Kidney (tissue), 14 donors: Measurements from ENCODE around the gene SCYGR7. TPM values are rescaled to one million over a fixed set of nuclear protein-coding genes. Genes with fewer than 3 reads are reported as not detected.

ENCODE experiments used
- DNase-seq, 5 donors: peaks; one replicate each; pipeline ENCODE4 v3.0.0-alpha.2; 2013 to 2020
- FAIRE-seq: peaks from 2 replicates; lab custom pipeline; 2012; peaks lifted over from hg19 to GRCh38; lab: Jason Lieb, UNC
- H3K27ac ChIP-seq, 2 donors: one replicate each; pipeline ENCODE4 v1.7.0; 2013; ENCODE audit warnings: low read depth in 2 of 2, low read length in 2 of 2, inconsistent platforms in 1 of 2
- H3K27me3 ChIP-seq: one replicate; pipeline ENCODE4 v1.7.1; 2013; ENCODE audit warnings: low read length, inconsistent platforms; ENCODE audit not compliant: control insufficient read depth, insufficient read depth
- H3K36me3 ChIP-seq, 3 donors: one replicate each; pipeline versions ENCODE4 v1.7.0 to v1.7.1; 2013; ENCODE audit warnings: low read length in 3 of 3, control low read depth in 1 of 3, inconsistent platforms in 1 of 3; ENCODE audit not compliant: insufficient read depth in 3 of 3, control insufficient read depth in 2 of 3
- H3K4me1 ChIP-seq, 3 donors: one replicate each; pipeline versions ENCODE4 v1.7.0 to v1.7.1; 2013; ENCODE audit warnings: low read length in 3 of 3, inconsistent platforms in 1 of 3, low read depth in 1 of 3; ENCODE audit not compliant: control insufficient read depth in 2 of 3, insufficient read depth in 2 of 3
- H3K4me3 ChIP-seq, 3 donors: one replicate each; pipeline versions ENCODE4 v1.7.0 to v1.8.1; 2013; ENCODE audit warnings: low read length in 3 of 3, control low read depth in 1 of 3, inconsistent platforms in 1 of 3
- H3K9ac ChIP-seq, 3 donors: one replicate each; pipeline versions ENCODE4 v1.7.0 to v1.7.1; 2013; ENCODE audit warnings: low read length in 3 of 3, control low read depth in 1 of 3, inconsistent platforms in 1 of 3
- H3K9me3 ChIP-seq, 3 donors: one replicate each; pipeline versions ENCODE4 v1.7.0 to v1.7.1; 2013; ENCODE audit warnings: low read length in 3 of 3, control low read depth in 1 of 3, inconsistent platforms in 1 of 3; ENCODE audit not compliant: control insufficient read depth in 2 of 3, insufficient read depth in 1 of 3
- CTCF ChIP-seq: IDR thresholded peaks from 3 replicates; pipeline ENCODE4 v1.5.1; 2012; ENCODE audit warnings: mild to moderate bottlenecking, moderate library complexity, borderline replicate concordance; ENCODE audit not compliant: insufficient read depth; ENCODE audit errors: extremely low read depth
- intact Hi-C: fragments of 100-400 bp; cut with DNase I; formaldehyde crosslinking; loops from one replicate; pipeline ENCODE4 v1.11.1; 2022
- polyA plus RNA-seq: library from polyadenylated mRNA; stranded (reverse); fragments of 350-450 nt; fragmentation: Illumina TruSeq; extraction: RNeasy Lipid Tissue Mini Kit (QIAGEN cat#74804); gene quantifications from one replicate; pipeline ENCODE4 v1.2.3, GENCODE V29; 2014; ENCODE audit warnings: low read depth, low replicate concordance; ENCODE audit not compliant: insufficient read depth
- total RNA-seq: library from RNA; stranded (reverse); fragmentation: NEBNext Ultra II Directional; extraction: Animal tissue kit (Norgen Biotek cat#: 25700); gene quantifications from one replicate; pipeline ENCODE4 v1.2.1, GENCODE V29; 2021
- donor health status: control.
- donor health status: control.
- donor health status: control.
- donor health status: control.
- donor health status: control.
- donor health status: DM: yes; HTN: yes; CAD: no.
- donor health status: Normal renal cell carcinoma (clear cell type).

The SCYGR7 gene
- total and polyA plus RNA-seq, 2 donors from 2014 or later = not detected

- no peak overlapping the region for H3K4me3 ChIP-seq
- H3K27me3 ChIP-seq = no peaks in the 10 kb centered on the region
- peak overlapping the region in 1 of 2 donors; percentile 54 for H3K27ac ChIP-seq
- no peaks in the 10 kb centered on the region for H3K36me3 ChIP-seq
- H3K9me3 ChIP-seq = no peaks in the 10 kb centered on the region
- peak; percentile 91 for TF ChIP-seq CTCF
- H3K4me1 ChIP-seq = peaks cover 3 to 17% (median 4%) of the 10 kb centered on the region in 3 donors
- FAIRE-seq (peak; percentile 65), DNase-seq (peak; percentile 77 to 90 (median 85))
- intact Hi-C loops = loop anchor here (10.0 kb wide), 1 partner anchor 362 kb away; no protein-coding TSS in a partner anchor
- peak overlapping the region in 1 of 3 donors; percentile 71 for H3K9ac ChIP-seq
Measured at GRCh38 chr2:227766373-227766883, 38.3 kb downstream of the SCYGR7 start.

GRCh38 chr2:227767830-227768229 lies 39.7 kb downstream of the SCYGR7 start:
- H3K9ac ChIP-seq = no peak overlapping the region
- TF ChIP-seq CTCF = no peak
- H3K9me3 ChIP-seq = no peaks in the 10 kb centered on the region
- peaks cover 0 to 11% (median 0%) of the 10 kb centered on the region in 3 donors for H3K4me1 ChIP-seq
- H3K4me3 ChIP-seq = no peak overlapping the region
- H3K36me3 ChIP-seq = no peaks in the 10 kb centered on the region
- intact Hi-C loops = loop anchor here (10.0 kb wide), 1 partner anchor 363 kb away; no protein-coding TSS in a partner anchor
- no peak for DNase-seq
- H3K27ac ChIP-seq = no peak overlapping the region
- no peaks in the 10 kb centered on the region for H3K27me3 ChIP-seq
- no peak for FAIRE-seq

- intact Hi-C loops = no loop called here
- TF ChIP-seq CTCF = no peak
Measured at GRCh38 chr2:227772197-227772661, 44.1 kb downstream of the SCYGR7 start.

GRCh38 chr2:227772932-227773331 lies 44.8 kb downstream of the SCYGR7 start:
- H3K4me1 ChIP-seq = peaks cover 0 to 4% (median 2%) of the 10 kb centered on the region in 3 donors
- TF ChIP-seq CTCF = no peak
- no peak overlapping the region for H3K27ac ChIP-seq
- H3K36me3 ChIP-seq = no peaks in the 10 kb centered on the region
- H3K9ac ChIP-seq = no peak overlapping the region
- FAIRE-seq (no peak), DNase-seq (no peak)
- intact Hi-C loops = no loop called here
- no peaks in the 10 kb centered on the region for H3K9me3 ChIP-seq
- H3K4me3 ChIP-seq = no peak overlapping the region
- no peaks in the 10 kb centered on the region for H3K27me3 ChIP-seq

More at GRCh38 chr2:227772197-227772661, 44.1 kb downstream of the SCYGR7 start:
- no peak for DNase-seq
- H3K9ac ChIP-seq = no peak overlapping the region
- H3K4me1 ChIP-seq = peaks cover 0 to 4% (median 2%) of the 10 kb centered on the region in 3 donors
- no peaks in the 10 kb centered on the region for H3K36me3 ChIP-seq
- H3K27ac ChIP-seq = no peak overlapping the region
- H3K9me3 ChIP-seq = no peaks in the 10 kb centered on the region
- no peak overlapping the region for H3K4me3 ChIP-seq
- FAIRE-seq = no peak
- no peaks in the 10 kb centered on the region for H3K27me3 ChIP-seq
